Transverse colon (tissue), 4 donors: ENCODE results near the gene PRELID3B. TPM values are rescaled to one million over a fixed set of nuclear protein-coding genes. Genes with fewer than 3 reads are reported as not detected.

Experiments used
- DNase-seq: peaks from one replicate; pipeline ENCODE4 v3.0.0-alpha.2; 2019
- H3K27ac ChIP-seq, 4 donors: fragments of 200-600 bp; sonication (generic); 2 replicates each; pipeline ENCODE4 v1.5.1; 2016 to 2018; ENCODE audit warnings: inconsistent platforms in 4 of 4
- H3K27me3 ChIP-seq: fragments of 200-600 bp; sonication (generic); 2 replicates; pipeline ENCODE4 v1.5.1; 2017; ENCODE audit warnings: inconsistent platforms
- H3K36me3 ChIP-seq, 4 donors: fragments of 200-600 bp; sonication (generic); 2 replicates each; pipeline ENCODE4 v1.5.1; 2017 to 2019; ENCODE audit warnings: inconsistent platforms in 4 of 4
- H3K4me1 ChIP-seq, 4 donors: fragments of 200-600 bp; sonication (generic); 2 replicates each; pipeline ENCODE4 v1.5.1; 2017 to 2020; ENCODE audit warnings: inconsistent platforms in 4 of 4
- H3K4me3 ChIP-seq, 4 donors: fragments of 200-600 bp; sonication (generic); 1 replicate in 1 of 4; 2 replicates in 3 of 4; pipeline versions ENCODE4 v1.5.1 to v1.6.1; 2017 to 2019; ENCODE audit warnings: inconsistent platforms in 4 of 4
- H3K9me3 ChIP-seq, 2 donors: fragments of 200-600 bp; sonication (generic); 2 replicates each; pipeline ENCODE4 v1.5.1; 2017 to 2019; ENCODE audit warnings: inconsistent platforms in 2 of 2
- CTCF ChIP-seq, 5 experiments: fragments of 200-600 bp in 3 of 5; fragments of 450-650 bp in 2 of 5; sonication (generic) in 3 of 5; IDR thresholded peaks; 1 replicate in 2 of 5; 2 replicates in 3 of 5; pipeline ENCODE4 v1.5.1; 2016 to 2017; ENCODE audit warnings: antibody characterized with exemption in 5 of 5, inconsistent platforms in 3 of 5, mild to moderate bottlenecking in 2 of 5, moderate library complexity in 1 of 5
- EP300 ChIP-seq: sonication (generic); formaldehyde crosslinking; IDR thresholded peaks from one replicate; pipeline ENCODE4 v1.6.1; 2017; ENCODE audit warnings: antibody characterized with exemption, low read depth
- POLR2A ChIP-seq: fragments of 450-650 bp; IDR thresholded peaks from one replicate; pipeline ENCODE4 v1.6.1; 2016; ENCODE audit warnings: antibody characterized with exemption, mild to moderate bottlenecking, moderate library complexity
- POLR2AphosphoS5 ChIP-seq, 3 donors: sonication (generic); formaldehyde crosslinking; IDR thresholded peaks; one replicate each; pipeline ENCODE4 v1.6.1; 2016; ENCODE audit warnings: antibody characterized with exemption in 3 of 3
- WGBS, 2 donors: methylation state at CpG; one replicate each; pipeline ENCODE4 v1.1.5; 2018; ENCODE audit warnings: low coverage in 1 of 2; 5-methylcytosine and 5-hydroxymethylcytosine counted together
- in situ Hi-C, 4 donors: fragments of 200-750 bp; cut with MboI; loops; one replicate each; pipeline versions ENCODE4 v1.15.0 to v1.15.1; 2017; ENCODE audit warnings: low sequenced_read_pairs in 3 of 4, low pct_ligation_motif_present in 1 of 4, low pct_unique_long_range_greater_than_20kb in 1 of 4
- intact Hi-C: fragments of 100-400 bp; cut with DNase I; formaldehyde crosslinking; loops from one replicate; pipeline ENCODE4 v1.15.1; 2023; ENCODE audit warnings: low total_unique reads
- total RNA-seq, 4 donors: library from RNA; depleted of rRNA; stranded (reverse); fragments of >200 nt; gene quantifications; one replicate each; pipeline ENCODE4 v1.1.0, GENCODE V29; 2016

Gene PRELID3B
- total RNA-seq, 4 donors from 2014 or later, result 25.3 to 119 (median 67.8) TPM

DNA sequence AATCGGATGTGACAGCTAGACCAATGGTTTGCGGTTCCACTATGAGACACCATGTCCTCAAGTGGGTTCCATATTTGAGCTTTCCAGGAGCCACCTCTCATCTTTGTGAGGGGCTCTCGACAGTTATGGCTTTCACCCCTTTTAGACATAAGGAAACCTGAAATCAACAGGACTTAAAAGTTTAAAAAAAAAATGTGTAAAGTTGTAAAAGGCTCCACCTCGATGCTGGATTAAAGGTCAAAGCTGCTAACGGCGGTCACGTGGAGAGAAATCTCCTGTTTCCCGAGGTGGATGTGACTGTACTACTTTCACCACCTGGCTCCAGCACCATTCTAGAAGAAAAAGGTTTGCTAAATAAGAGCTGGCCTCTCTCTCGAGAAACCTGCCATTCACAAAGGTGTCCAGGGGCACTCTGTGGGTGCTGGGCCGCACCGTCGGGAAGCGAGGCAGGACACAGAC, 11.0 kb downstream of the PRELID3B start:
- intact Hi-C loops (loop anchor here (5.0 kb wide), 1 partner anchor 139 kb away; no protein-coding TSS in a partner anchor), in situ Hi-C loops (loop anchor here in 1 of 4 donors (25.0 kb wide), 1 partner anchor 369 kb away; the partner anchor contains the start of gene STX16)
- Histone ChIP-seq H3K4me3 (peak overlapping the region; percentile 68 to 90 (median 69)), H3K36me3 (peaks cover 0 to 33% (median 10%) of the 10 kb centered on the region in 4 donors), H3K4me1 (peaks cover 26 to 57% (median 44%) of the 10 kb centered on the region in 4 donors), H3K27ac (peak overlapping the region; percentile 90 to 98 (median 96)), H3K27me3 (no peaks in the 10 kb centered on the region), H3K9me3 (no peaks in the 10 kb centered on the region)
- no peak for TF ChIP-seq POLR2A
- TF ChIP-seq CTCF (IDR thresholded peaks at IDR 0.05), result no peak
- TF ChIP-seq EP300, result no peak
- TF ChIP-seq POLR2AphosphoS5 (IDR thresholded peaks at IDR 0.05), result no peak
- WGBS, 2 donors, result 8 to 41% methylated on average over 4 to 13 of the region's 13 CpGs
- no peak for DNase-seq

DNA sequence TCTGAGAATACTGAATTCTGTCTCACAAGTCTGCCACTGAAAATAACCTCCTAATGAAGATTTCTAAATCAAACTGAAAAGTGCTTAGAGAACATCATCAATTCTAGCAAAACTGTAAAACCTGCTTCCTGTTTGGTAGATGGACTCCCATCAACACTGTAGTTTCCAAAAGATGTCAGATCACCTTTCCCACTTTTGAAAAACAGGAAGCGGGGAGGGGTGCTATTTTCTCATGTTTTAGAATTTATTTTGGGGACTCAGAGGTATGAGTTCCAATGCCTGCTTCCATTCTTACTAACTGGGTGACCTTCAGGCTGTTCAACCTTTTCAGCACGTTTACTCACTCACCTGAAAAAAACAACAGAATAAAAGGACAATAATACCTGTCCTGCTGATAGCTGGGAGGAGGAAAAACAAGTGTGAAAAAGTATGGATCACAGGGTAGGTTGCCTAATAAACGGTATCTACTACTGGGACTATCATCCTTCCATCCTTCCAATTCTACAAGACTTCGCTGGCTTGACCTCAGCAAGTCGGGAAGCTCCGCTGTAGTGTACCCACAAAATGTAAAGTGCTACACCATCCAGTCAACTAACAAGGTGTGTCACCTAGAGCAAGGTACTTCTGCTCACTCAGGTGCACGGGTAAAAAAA, 11.5 kb downstream of the PRELID3B start:
- intact Hi-C loops (loop anchor here (5.0 kb wide), 1 partner anchor 139 kb away; no protein-coding TSS in a partner anchor), in situ Hi-C loops (loop anchor here in 1 of 4 donors (25.0 kb wide), 1 partner anchor 369 kb away; the partner anchor contains the start of gene STX16)
- Histone ChIP-seq H3K4me3 (peak overlapping the region; percentile 68 to 90 (median 69)), H3K9me3 (no peaks in the 10 kb centered on the region), H3K36me3 (peaks cover 0 to 28% (median 10%) of the 10 kb centered on the region in 4 donors), H3K27me3 (no peaks in the 10 kb centered on the region), H3K4me1 (peaks cover 26 to 57% (median 44%) of the 10 kb centered on the region in 4 donors), H3K27ac (peak overlapping the region; percentile 90 to 98 (median 96))
- 47 to 57% methylated on average over 6 to 7 of the region's 7 CpGs for WGBS, 2 donors
- TF ChIP-seq EP300 (no peak), POLR2A (no peak), CTCF (IDR thresholded peaks at IDR 0.05) (no peak)
- no peak for DNase-seq

- intact Hi-C loops (no loop called here), in situ Hi-C loops (loop anchor here in 1 of 4 donors (25.0 kb wide), 1 partner anchor 367 kb away; the partner anchor contains the start of gene STX16)
- Histone ChIP-seq H3K27ac (peak overlapping the region in 3 of 4 donors; percentile 8 to 15 (median 15)), H3K36me3 (peaks cover 0 to 30% (median 14%) of the 10 kb centered on the region in 4 donors), H3K27me3 (no peaks in the 10 kb centered on the region), H3K9me3 (no peaks in the 10 kb centered on the region), H3K4me1 (peaks cover 26 to 53% (median 44%) of the 10 kb centered on the region in 4 donors), H3K4me3 (peak overlapping the region in 1 of 4 donors; percentile 12)
- DNase-seq, result no peak
- 17% methylated on average over 2 of the region's 2 CpGs; no CpG with 5 or more reads in 1 of the 2 donors for WGBS, 2 donors
- TF ChIP-seq CTCF (IDR thresholded peaks at IDR 0.05), result no peak
- no peak for TF ChIP-seq EP300
- TF ChIP-seq POLR2A, result no peak
- no peak for TF ChIP-seq POLR2AphosphoS5 (IDR thresholded peaks at IDR 0.05)
Observed at GRCh38 chr20:59028812-59029211, 13.8 kb downstream of the PRELID3B start.

- DNase-seq, result no peak
- TF ChIP-seq EP300 (no peak), POLR2A (no peak), CTCF (IDR thresholded peaks at IDR 0.05) (no peak), POLR2AphosphoS5 (IDR thresholded peaks at IDR 0.05) (no peak)
- peaks cover 0 to 30% (median 16%) of the 10 kb centered on the region in 4 donors for H3K36me3 ChIP-seq
- H3K4me3 ChIP-seq, result no peak overlapping the region
- H3K27ac ChIP-seq, result no peak overlapping the region
- H3K9me3 ChIP-seq, result no peaks in the 10 kb centered on the region
- no peaks in the 10 kb centered on the region for H3K27me3 ChIP-seq
- in situ Hi-C loops, result loop anchor here in 1 of 4 donors (25.0 kb wide), 1 partner anchor 366 kb away; the partner anchor contains the start of gene STX16
- intact Hi-C loops, result no loop called here
- 79 to 82% methylated on average over 3 to 8 of the region's 8 CpGs for WGBS, 2 donors
- H3K4me1 ChIP-seq, result peaks cover 22 to 47% (median 37%) of the 10 kb centered on the region in 4 donors
Observed at GRCh38 chr20:59027741-59028320, 14.8 kb downstream of the PRELID3B start.
